HCT116 (cell line): ENCODE results near the gene RGL3. TPM values are rescaled to one million over a fixed set of nuclear protein-coding genes. Genes with fewer than 3 reads are reported as not detected.

Experiments used
- ATAC-seq: fragments of 200-7000 bp; cut with Tn5 transposase; 2 replicates; pipeline ENCODE4 v1.9.1; 2020; ENCODE audit warnings: mild to moderate bottlenecking, moderate library complexity
- BruUV-seq: library from RNA; stranded (reverse); fragments of 400-500 nt; replicated peaks from 2 replicates; lab custom pipeline; 2021; lab: Mats Ljungman, UMichigan
- CTCF ChIA-PET: fragments of 300-600 bp; sonication (Branson Sonifier 250); formaldehyde crosslinking; loops from one replicate; lab custom pipeline; 2021; ENCODE audit warnings: antibody characterized with exemption; lab: Charles Lee
- POLR2A ChIA-PET: fragments of 300-600, 350-600 bp; sonication (Branson Sonifier 250); formaldehyde crosslinking; loops from one replicate; lab custom pipeline; 2021; ENCODE audit warnings: antibody characterized with exemption; lab: Charles Lee
- RAD21 ChIA-PET, 2 experiments: fragments of 300-600 bp; sonication (Branson Sonifier 250); formaldehyde crosslinking; loops; one replicate each; lab custom pipeline; 2023; ENCODE audit warnings: low total read pairs in 2 of 2; ENCODE audit not compliant: uncharacterized antibody in 2 of 2, unreplicated experiment in 2 of 2, low non-redundant PET in 1 of 2; lab: Charles Lee
- DNase-seq: peaks from one replicate; pipeline ENCODE4 v3.0.0-alpha.2; 2010; ENCODE audit warnings: low read depth, low spot score
- H2AFZ ChIP-seq: fragments of 200-600 bp; shearing (Covaris generic), sonication (generic); 2 replicates; pipeline ENCODE4 v1.6.1; 2017; ENCODE audit warnings: low read depth, mixed run types, mixed read lengths, antibody characterized with exemption, low read length; ENCODE audit not compliant: poor library complexity, severe bottlenecking
- H3K27ac ChIP-seq: 2 replicates; pipeline ENCODE4 v1.5.1; 2012; ENCODE audit warnings: low read depth, low read length
- H3K27me3 ChIP-seq: fragments of 200-600 bp; sonication (generic); 2 replicates; pipeline ENCODE4 v1.6.1; 2016; ENCODE audit warnings: mixed run types, low read length, mixed read lengths; ENCODE audit not compliant: insufficient read depth
- H3K36me3 ChIP-seq, 2 experiments: fragments of 200-500 bp in 1 of 2; fragments of 200-600 bp in 1 of 2; sonication (Bioruptor generic) in 1 of 2; sonication (generic) in 1 of 2; 2 replicates each; pipeline versions ENCODE4 v1.5.1 to v1.6.1; 2014 to 2016; ENCODE audit warnings: low read length in 2 of 2, inconsistent platforms in 1 of 2, mixed read lengths in 1 of 2, mixed run types in 1 of 2; ENCODE audit not compliant: insufficient read depth in 2 of 2, control insufficient read depth in 1 of 2
- H3K4me1 ChIP-seq, 2 experiments: fragments of 200-600 bp in 1 of 2; sonication (generic) in 1 of 2; 2 replicates each; pipeline versions ENCODE4 v1.5.1 to v1.6.1; 2012 to 2017; ENCODE audit warnings: low read length in 2 of 2, inconsistent platforms in 1 of 2, mild to moderate bottlenecking in 1 of 2, mixed read lengths in 1 of 2, mixed run types in 1 of 2, moderate library complexity in 1 of 2; ENCODE audit not compliant: insufficient read depth in 2 of 2, control insufficient read depth in 1 of 2
- H3K4me2 ChIP-seq: fragments of 200-600 bp; sonication (generic); 2 replicates; pipeline ENCODE4 v1.6.1; 2017; ENCODE audit warnings: mixed run types, low read length, mixed read lengths
- H3K4me3 ChIP-seq, 2 experiments: fragments of 200-600 bp in 1 of 2; sonication (generic) in 1 of 2; replicated peaks in 1 of 2; 2 replicates each; pipeline ENCODE4 v1.5.1; 2011 to 2016; ENCODE audit warnings: low read length in 2 of 2, control low read depth in 1 of 2, low read depth in 1 of 2, mild to moderate bottlenecking in 1 of 2, mixed read lengths in 1 of 2, mixed run types in 1 of 2
- H3K79me2 ChIP-seq: fragments of 200-600 bp; sonication (generic); 2 replicates; pipeline ENCODE4 v1.6.1; 2017; ENCODE audit warnings: mild to moderate bottlenecking, mixed run types, low read length, moderate library complexity, mixed read lengths; ENCODE audit not compliant: insufficient read depth
- H3K9ac ChIP-seq: fragments of 200-600 bp; sonication (generic); 2 replicates; pipeline ENCODE4 v1.6.1; 2016; ENCODE audit warnings: low read length, mixed read lengths
- H3K9me2 ChIP-seq: fragments of 200-600 bp; sonication (generic), shearing (Covaris generic); 2 replicates; pipeline ENCODE4 v1.6.1; 2017; ENCODE audit warnings: mixed run types, mild to moderate bottlenecking, moderate library complexity; ENCODE audit not compliant: insufficient read depth
- H3K9me3 ChIP-seq, 2 experiments: fragments of 200-500 bp in 1 of 2; fragments of 200-600 bp in 1 of 2; sonication (Bioruptor generic) in 1 of 2; sonication (generic) in 1 of 2; 2 replicates each; pipeline ENCODE4 v1.6.1; 2014 to 2017; ENCODE audit warnings: low read length in 2 of 2, mixed read lengths in 2 of 2, inconsistent platforms in 1 of 2, low read depth in 1 of 2, mild to moderate bottlenecking in 1 of 2, mixed run types in 1 of 2, moderate library complexity in 1 of 2; ENCODE audit not compliant: control insufficient read depth in 1 of 2, insufficient read depth in 1 of 2
- H4K20me1 ChIP-seq: fragments of 200-600 bp; sonication (generic), shearing (Covaris generic); 2 replicates; pipeline ENCODE4 v1.6.1; 2017; ENCODE audit warnings: mixed run types, mild to moderate bottlenecking, moderate library complexity; ENCODE audit not compliant: insufficient read depth
- CBX3 ChIP-seq: IDR thresholded peaks from 2 replicates; pipeline ENCODE4 v1.6.1; 2012; ENCODE audit warnings: low read depth
- EGR1 ChIP-seq: IDR thresholded peaks from 2 replicates; pipeline ENCODE4 v1.6.1; 2012; ENCODE audit warnings: low read depth
- EZH2phosphoT487 ChIP-seq: fragments of 200-600 bp; IDR thresholded peaks from 2 replicates; pipeline ENCODE4 v1.6.1; 2018; ENCODE audit warnings: antibody characterized with exemption, borderline replicate concordance
- FOSL1 ChIP-seq: IDR thresholded peaks from 2 replicates; pipeline ENCODE4 v1.6.1; 2012; ENCODE audit warnings: low read depth
- RAD21 ChIP-seq: IDR thresholded peaks from 2 replicates; pipeline ENCODE4 v1.6.1; 2012; ENCODE audit warnings: low read depth, mild to moderate bottlenecking
- YY1 ChIP-seq: IDR thresholded peaks from 2 replicates; pipeline ENCODE4 v1.6.1; 2011; ENCODE audit warnings: low read length, low read depth, moderate library complexity, mild to moderate bottlenecking; ENCODE audit not compliant: insufficient replicate concordance; ENCODE audit errors: extremely low read depth
- intact Hi-C: fragments of 100-400 bp; cut with micrococcal nuclease; formaldehyde crosslinking; loops from 2 replicates; pipeline ENCODE4 v1.10.0; 2022
- total RNA-seq: library from RNA; stranded (reverse); gene quantifications from one replicate; pipeline ENCODE4 v1.2.1, GENCODE V29; 2021; ENCODE audit not compliant: unreplicated experiment
- TF ChIP-seq, protein P1 (sequence below): IDR thresholded peaks from 2 replicates; pipeline ENCODE4 v1.6.1; 2012
- TF ChIP-seq, protein P2 (sequence below): IDR thresholded peaks from 2 replicates; pipeline ENCODE4 v1.6.1; 2011; ENCODE audit warnings: mild to moderate bottlenecking, low read length, moderate library complexity; ENCODE audit not compliant: insufficient replicate concordance; ENCODE audit errors: extremely low read depth
- TF ChIP-seq, protein P3 (sequence below): IDR thresholded peaks from 2 replicates; pipeline ENCODE4 v1.6.1; 2012
- TF ChIP-seq, protein P4 (sequence below): IDR thresholded peaks from 2 replicates; pipeline ENCODE4 v1.6.1; 2012; ENCODE audit warnings: low read depth

RGL3 gene
- total RNA-seq, 1 experiment from 2014 or later: 99.2 TPM

DNA sequence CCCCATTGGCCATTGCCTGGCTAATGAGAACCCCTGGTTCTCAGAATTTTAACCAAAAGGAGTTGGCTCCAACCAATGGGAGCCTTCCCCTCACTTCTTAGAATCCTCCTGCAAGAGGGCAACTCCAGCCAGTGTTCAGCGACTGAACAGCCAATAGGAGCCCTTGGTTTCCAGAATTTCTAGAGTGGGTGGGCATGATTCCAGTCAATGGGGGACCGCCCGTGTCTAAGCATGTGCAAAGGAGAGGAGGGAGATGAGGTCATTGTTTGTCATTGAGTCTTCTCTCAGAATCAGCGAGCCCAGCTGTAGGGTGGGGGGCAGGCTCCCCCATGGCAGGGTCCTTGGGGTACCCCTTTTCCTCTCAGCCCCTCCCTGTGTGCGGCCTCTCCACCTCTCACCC, 54.2 kb downstream of the RGL3 start:
- Histone ChIP-seq H2AFZ (no peak overlapping the region), H3K4me3 (no peak overlapping the region), H3K36me3 (no peaks in the 10 kb centered on the region; a peak in 1 of 4 replicates), H3K9me3 (no peaks in the 10 kb centered on the region), H3K4me2 (no peak overlapping the region), H3K9me2 (no peaks in the 10 kb centered on the region), H3K9ac (no peak overlapping the region), H4K20me1 (no peaks in the 10 kb centered on the region), H3K4me1 (peaks cover 5 to 9% of the 10 kb centered on the region in 2 experiments), H3K79me2 (no peaks in the 10 kb centered on the region), H3K27me3 (no peaks in the 10 kb centered on the region), H3K27ac (no peak overlapping the region)
- POLR2A ChIA-PET: no interaction called here
- TF ChIP-seq, protein P1, sequence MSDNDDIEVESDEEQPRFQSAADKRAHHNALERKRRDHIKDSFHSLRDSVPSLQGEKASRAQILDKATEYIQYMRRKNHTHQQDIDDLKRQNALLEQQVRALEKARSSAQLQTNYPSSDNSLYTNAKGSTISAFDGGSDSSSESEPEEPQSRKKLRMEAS: no peak
- TF ChIP-seq, protein P2, sequence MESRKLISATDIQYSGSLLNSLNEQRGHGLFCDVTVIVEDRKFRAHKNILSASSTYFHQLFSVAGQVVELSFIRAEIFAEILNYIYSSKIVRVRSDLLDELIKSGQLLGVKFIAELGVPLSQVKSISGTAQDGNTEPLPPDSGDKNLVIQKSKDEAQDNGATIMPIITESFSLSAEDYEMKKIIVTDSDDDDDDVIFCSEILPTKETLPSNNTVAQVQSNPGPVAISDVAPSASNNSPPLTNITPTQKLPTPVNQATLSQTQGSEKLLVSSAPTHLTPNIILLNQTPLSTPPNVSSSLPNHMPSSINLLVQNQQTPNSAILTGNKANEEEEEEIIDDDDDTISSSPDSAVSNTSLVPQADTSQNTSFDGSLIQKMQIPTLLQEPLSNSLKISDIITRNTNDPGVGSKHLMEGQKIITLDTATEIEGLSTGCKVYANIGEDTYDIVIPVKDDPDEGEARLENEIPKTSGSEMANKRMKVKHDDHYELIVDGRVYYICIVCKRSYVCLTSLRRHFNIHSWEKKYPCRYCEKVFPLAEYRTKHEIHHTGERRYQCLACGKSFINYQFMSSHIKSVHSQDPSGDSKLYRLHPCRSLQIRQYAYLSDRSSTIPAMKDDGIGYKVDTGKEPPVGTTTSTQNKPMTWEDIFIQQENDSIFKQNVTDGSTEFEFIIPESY: no peak
- TF ChIP-seq YY1 (no peak), FOSL1 (no peak), CBX3 (no peak)
- TSS peak; percentile 56 for BruUV-seq
- intact Hi-C loops: no loop called here
- DNase-seq: no peak
- ATAC-seq: no peak
- RAD21 ChIA-PET: no interaction called here
- CTCF ChIA-PET: no interaction called here

DNA sequence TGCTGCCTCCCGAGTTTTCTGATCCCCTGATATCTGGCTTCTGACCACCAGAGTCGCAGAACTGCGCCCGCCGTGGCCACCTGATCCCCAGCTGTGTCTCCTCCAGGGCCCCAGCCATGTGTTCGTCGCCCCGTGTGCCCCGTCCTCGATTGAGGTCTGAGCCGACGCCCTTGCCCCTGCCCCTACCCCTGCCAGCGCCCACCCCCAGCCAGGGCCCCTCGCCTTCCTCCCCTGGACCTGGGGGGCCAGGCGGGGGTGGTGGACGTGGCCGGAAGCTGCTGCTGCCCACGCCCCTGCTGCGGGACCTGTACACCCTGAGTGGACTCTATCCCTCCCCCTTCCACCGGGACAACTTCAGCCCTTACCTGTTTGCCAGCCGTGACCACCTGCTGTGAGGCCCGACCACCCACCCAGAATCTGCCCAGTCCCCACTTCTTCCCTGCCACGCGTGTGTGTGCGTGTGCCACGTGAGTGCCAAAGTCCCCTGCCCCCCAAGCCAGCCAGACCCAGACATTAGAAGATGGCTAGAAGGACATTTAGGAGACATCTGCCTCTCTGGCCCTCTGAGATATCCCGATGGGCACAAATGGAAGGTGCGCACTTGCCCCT, 54.7 kb downstream of the RGL3 start:
- Histone ChIP-seq H3K27ac (no peak overlapping the region), H3K4me2 (no peak overlapping the region), H4K20me1 (no peaks in the 10 kb centered on the region), H3K9me2 (no peaks in the 10 kb centered on the region), H3K4me1 (peaks cover 5 to 10% of the 10 kb centered on the region in 2 experiments), H3K4me3 (no peak overlapping the region), H3K9ac (no peak overlapping the region), H3K36me3 (peaks cover 0 to 2% of the 10 kb centered on the region in 2 experiments; a peak in 1 of 4 replicates), H3K9me3 (no peaks in the 10 kb centered on the region), H2AFZ (no peak overlapping the region), H3K27me3 (no peaks in the 10 kb centered on the region), H3K79me2 (no peaks in the 10 kb centered on the region)
- BruUV-seq: no TSS peak
- ChIA-PET CTCF (no interaction called here), RAD21 (no interaction called here), POLR2A (interaction anchor here (0.7 kb wide), 1 partner anchor 11 kb away, joined by 3 read pairs; no protein-coding TSS in a partner anchor)
- DNase-seq: no peak
- no peak for ATAC-seq
- intact Hi-C loops: no loop called here
- TF ChIP-seq EZH2phosphoT487 (no peak), YY1 (no peak), FOSL1 (no peak), RAD21 (no peak), EGR1 (no peak)
- TF ChIP-seq, protein P3, sequence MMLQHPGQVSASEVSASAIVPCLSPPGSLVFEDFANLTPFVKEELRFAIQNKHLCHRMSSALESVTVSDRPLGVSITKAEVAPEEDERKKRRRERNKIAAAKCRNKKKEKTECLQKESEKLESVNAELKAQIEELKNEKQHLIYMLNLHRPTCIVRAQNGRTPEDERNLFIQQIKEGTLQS: no peak
- TF ChIP-seq, protein P4, sequence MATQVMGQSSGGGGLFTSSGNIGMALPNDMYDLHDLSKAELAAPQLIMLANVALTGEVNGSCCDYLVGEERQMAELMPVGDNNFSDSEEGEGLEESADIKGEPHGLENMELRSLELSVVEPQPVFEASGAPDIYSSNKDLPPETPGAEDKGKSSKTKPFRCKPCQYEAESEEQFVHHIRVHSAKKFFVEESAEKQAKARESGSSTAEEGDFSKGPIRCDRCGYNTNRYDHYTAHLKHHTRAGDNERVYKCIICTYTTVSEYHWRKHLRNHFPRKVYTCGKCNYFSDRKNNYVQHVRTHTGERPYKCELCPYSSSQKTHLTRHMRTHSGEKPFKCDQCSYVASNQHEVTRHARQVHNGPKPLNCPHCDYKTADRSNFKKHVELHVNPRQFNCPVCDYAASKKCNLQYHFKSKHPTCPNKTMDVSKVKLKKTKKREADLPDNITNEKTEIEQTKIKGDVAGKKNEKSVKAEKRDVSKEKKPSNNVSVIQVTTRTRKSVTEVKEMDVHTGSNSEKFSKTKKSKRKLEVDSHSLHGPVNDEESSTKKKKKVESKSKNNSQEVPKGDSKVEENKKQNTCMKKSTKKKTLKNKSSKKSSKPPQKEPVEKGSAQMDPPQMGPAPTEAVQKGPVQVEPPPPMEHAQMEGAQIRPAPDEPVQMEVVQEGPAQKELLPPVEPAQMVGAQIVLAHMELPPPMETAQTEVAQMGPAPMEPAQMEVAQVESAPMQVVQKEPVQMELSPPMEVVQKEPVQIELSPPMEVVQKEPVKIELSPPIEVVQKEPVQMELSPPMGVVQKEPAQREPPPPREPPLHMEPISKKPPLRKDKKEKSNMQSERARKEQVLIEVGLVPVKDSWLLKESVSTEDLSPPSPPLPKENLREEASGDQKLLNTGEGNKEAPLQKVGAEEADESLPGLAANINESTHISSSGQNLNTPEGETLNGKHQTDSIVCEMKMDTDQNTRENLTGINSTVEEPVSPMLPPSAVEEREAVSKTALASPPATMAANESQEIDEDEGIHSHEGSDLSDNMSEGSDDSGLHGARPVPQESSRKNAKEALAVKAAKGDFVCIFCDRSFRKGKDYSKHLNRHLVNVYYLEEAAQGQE: no peak
